NCI-H1694 treated with DMSO at 0.1 percent for 48 hours (cell line): ENCODE measurements around the gene POLN.

Experiments used
- DNase-seq: peaks from one replicate; lab custom pipeline; 2025; lab: John Stamatoyannopoulos, UW

POLN gene

GRCh38 chr4:2241410-2242353 lies at the start of gene POLN, which contains the start of gene HAUS3:
TSS of gene POLN (minus strand) at chr4:2242121. CDS start at chr4:2229231, 12,890 bp downstream.
TSS of gene HAUS3 (minus strand) at chr4:2242121. CDS start at chr4:2240946, 1,175 bp downstream.
- DNase-seq: peak; percentile 87

GRCh38 chr4:2290974-2291704 lies 49.2 kb upstream of the POLN start:
- no peak for DNase-seq

GRCh38 chr4:2290488-2290887 lies 48.6 kb upstream of the POLN start:
- no peak for DNase-seq

GRCh38 chr4:2289955-2290333 lies 48.0 kb upstream of the POLN start:
- DNase-seq: no peak

GRCh38 chr4:2289311-2289954 lies 47.5 kb upstream of the POLN start:
- no peak for DNase-seq

- no peak for DNase-seq
Measured at GRCh38 chr4:2288051-2288541, 46.2 kb upstream of the POLN start.

- no peak for DNase-seq
Measured at GRCh38 chr4:2287594-2287915, 45.6 kb upstream of the POLN start.

GRCh38 chr4:2286904-2287593 lies 45.1 kb upstream of the POLN start:
- DNase-seq: no peak

GRCh38 chr4:2285613-2286381 lies 43.9 kb upstream of the POLN start:
- no peak for DNase-seq

GRCh38 chr4:2284934-2285612 lies 43.2 kb upstream of the POLN start:
- DNase-seq: no peak

- no peak for DNase-seq
Measured at GRCh38 chr4:2284161-2284933, 42.4 kb upstream of the POLN start.

GRCh38 chr4:2283199-2283711 lies 41.3 kb upstream of the POLN start:
- DNase-seq: no peak

GRCh38 chr4:2281575-2282343 lies 39.8 kb upstream of the POLN start:
- DNase-seq: no peak

GRCh38 chr4:2280531-2281300 lies 38.8 kb upstream of the POLN start:
- DNase-seq: no peak

GRCh38 chr4:2277956-2278355 lies 36.0 kb upstream of the POLN start:
- DNase-seq: no peak

GRCh38 chr4:2276581-2277325 lies 34.8 kb upstream of the POLN start:
- DNase-seq: peak; percentile 27
